ENCODE results near the gene NTM. TPM values are rescaled to one million over a fixed set of nuclear protein-coding genes. Genes with fewer than 3 reads are reported as not detected.

The NTM gene
- polyA plus RNA-seq, 1 experiment, result 33.6 TPM

GRCh38 chr11:132168344-132168981 is 798.0 kb downstream of the NTM start:
- no peaks in the 10 kb centered on the region for H3K27me3 ChIP-seq (ENCODE audit: control insufficient read depth, insufficient read depth, low read length)
- DNase-seq (ENCODE audit: low read depth), result no peak
- ChIA-PET POLR2A (no interaction called here), CTCF (no interaction called here)
- H3K4me3 ChIP-seq (ENCODE audit: low read depth, low read length), result no peak overlapping the region
- no peaks in the 10 kb centered on the region for H3K36me3 ChIP-seq (ENCODE audit: control insufficient read depth, insufficient read depth, low read length)
- no peak for TF ChIP-seq CTCF (IDR thresholded peaks at IDR 0.05; ENCODE audit: insufficient read depth, low read depth, low read length)

- POLR2A ChIA-PET, result no interaction called here
- Histone ChIP-seq H3K36me3 (ENCODE audit: control insufficient read depth, insufficient read depth, low read length) (no peaks in the 10 kb centered on the region), H3K4me3 (ENCODE audit: low read depth, low read length) (no peak overlapping the region), H3K27me3 (ENCODE audit: control insufficient read depth, insufficient read depth, low read length) (no peaks in the 10 kb centered on the region)
- no peak for DNase-seq (ENCODE audit: low read depth)
- no peak for TF ChIP-seq CTCF (IDR thresholded peaks at IDR 0.05; ENCODE audit: insufficient read depth, low read depth, low read length)
- CTCF ChIA-PET, result interaction anchor here (2.0 to 2.6 kb wide), 2 partner anchors 11 to 13 kb away, joined by 5 to 8 read pairs; no protein-coding TSS in a partner anchor
Observed at GRCh38 chr11:132171031-132171430, 800.6 kb downstream of the NTM start.

GRCh38 chr11:132174362-132175255 is 804.2 kb downstream of the NTM start:
- Histone ChIP-seq H3K36me3 (ENCODE audit: control insufficient read depth, insufficient read depth, low read length) (no peaks in the 10 kb centered on the region), H3K27me3 (ENCODE audit: control insufficient read depth, insufficient read depth, low read length) (no peaks in the 10 kb centered on the region), H3K4me3 (ENCODE audit: low read depth, low read length) (no peak overlapping the region)
- TF ChIP-seq CTCF (IDR thresholded peaks at IDR 0.05; ENCODE audit: insufficient read depth, low read depth, low read length), result no peak
- CTCF ChIA-PET, result interaction anchor here (0.8 kb wide), 1 partner anchor 15 kb away, joined by 3 read pairs; no protein-coding TSS in a partner anchor
- POLR2A ChIA-PET, result no interaction called here
- no peak for DNase-seq (ENCODE audit: low read depth)

- no peaks in the 10 kb centered on the region for H3K27me3 ChIP-seq (ENCODE audit: control insufficient read depth, insufficient read depth, low read length)
- no peaks in the 10 kb centered on the region for H3K36me3 ChIP-seq (ENCODE audit: control insufficient read depth, insufficient read depth, low read length)
- no peak for TF ChIP-seq CTCF (IDR thresholded peaks at IDR 0.05; ENCODE audit: insufficient read depth, low read depth, low read length)
- ChIA-PET POLR2A (no interaction called here), CTCF (no interaction called here)
- peak; percentile 5 for DNase-seq (ENCODE audit: low read depth)
- H3K4me3 ChIP-seq (ENCODE audit: low read depth, low read length), result no peak overlapping the region
Observed at GRCh38 chr11:132177106-132177505, 806.7 kb downstream of the NTM start.

- Histone ChIP-seq H3K36me3 (ENCODE audit: control insufficient read depth, insufficient read depth, low read length) (no peaks in the 10 kb centered on the region), H3K4me3 (ENCODE audit: low read depth, low read length) (no peak overlapping the region), H3K27me3 (ENCODE audit: control insufficient read depth, insufficient read depth, low read length) (no peaks in the 10 kb centered on the region)
- DNase-seq (ENCODE audit: low read depth), result no peak
- TF ChIP-seq CTCF (IDR thresholded peaks at IDR 0.05; ENCODE audit: insufficient read depth, low read depth, low read length), result no peak
- ChIA-PET POLR2A (no interaction called here), CTCF (no interaction called here)
Observed at GRCh38 chr11:132184079-132184478, 813.7 kb downstream of the NTM start.

Data from BJ (cell line).